Endothelial cell of umbilical vein (primary cell): Measurements from ENCODE around the gene DENND1A. TPM values are rescaled to one million over a fixed set of nuclear protein-coding genes. Genes with fewer than 3 reads are reported as not detected.

Experiments used
- BruUV-seq: library from RNA; stranded (reverse); fragments of 400-500 nt; replicated peaks from 2 replicates; lab custom pipeline; 2021; lab: Mats Ljungman, UMichigan
- CTCF ChIA-PET: fragments of 300-600, 350-600 bp; sonication (Branson Sonifier 250); formaldehyde crosslinking; loops from one replicate; lab custom pipeline; 2021; ENCODE audit warnings: antibody characterized with exemption, inconsistent platforms; lab: Charles Lee
- POLR2A ChIA-PET: fragments of 300-600, 350-600 bp; sonication (Branson Sonifier 250); formaldehyde crosslinking; loops from one replicate; lab custom pipeline; 2021; ENCODE audit warnings: antibody characterized with exemption, inconsistent platforms; lab: Charles Lee
- DNase-seq: peaks from one replicate; pipeline ENCODE4 v3.0.0-alpha.2; 2011; ENCODE audit warnings: low read depth, low spot score
- FAIRE-seq: peaks from 2 replicates; lab custom pipeline; 2011; peaks lifted over from hg19 to GRCh38; lab: Jason Lieb, UNC
- H2AFZ ChIP-seq: 2 replicates; pipeline ENCODE4 v1.6.0; 2012; ENCODE audit warnings: low read depth, low read length, control low read depth, inconsistent platforms
- H3K27ac ChIP-seq: 2 replicates; pipeline ENCODE4 v1.5.1; 2011; ENCODE audit warnings: low read depth, mild to moderate bottlenecking, control low read depth, low read length, moderate library complexity; ENCODE audit not compliant: insufficient read depth
- H3K27me3 ChIP-seq, 2 experiments: 2 replicates each; pipeline versions ENCODE4 v1.6.0 to v1.6.1; 2011; ENCODE audit warnings: low read length in 2 of 2, mixed read lengths in 1 of 2; ENCODE audit not compliant: control insufficient read depth in 2 of 2, insufficient read depth in 2 of 2
- H3K36me3 ChIP-seq, 2 experiments: 2 replicates in 1 of 2; 3 replicates in 1 of 2; pipeline ENCODE4 v1.5.1; 2011; ENCODE audit warnings: low read length in 2 of 2, mild to moderate bottlenecking in 1 of 2, moderate library complexity in 1 of 2; ENCODE audit not compliant: control insufficient read depth in 2 of 2, insufficient read depth in 2 of 2; ENCODE audit errors: extremely low read depth in 1 of 2
- H3K4me1 ChIP-seq: 3 replicates; pipeline ENCODE4 v1.5.1; 2011; ENCODE audit warnings: mild to moderate bottlenecking, low read length; ENCODE audit not compliant: control insufficient read depth, insufficient read depth; ENCODE audit errors: extremely low read depth
- H3K4me2 ChIP-seq: 2 replicates; pipeline ENCODE4 v1.6.1; 2011; ENCODE audit warnings: low read length, control low read depth, mixed read lengths; ENCODE audit not compliant: insufficient read depth
- H3K4me3 ChIP-seq, 3 experiments: fragments of 200-600 bp in 1 of 3; sonication (generic), shearing (Covaris generic) in 1 of 3; replicated peaks in 1 of 3; 2 replicates each; pipeline ENCODE4 v1.5.1; 2011 to 2016; ENCODE audit warnings: control low read depth in 3 of 3, low read length in 3 of 3, mild to moderate bottlenecking in 2 of 3, inconsistent platforms in 1 of 3, low read depth in 1 of 3, moderate library complexity in 1 of 3; ENCODE audit not compliant: insufficient read depth in 1 of 3
- H3K79me2 ChIP-seq: 2 replicates; pipeline ENCODE4 v1.6.0; 2012; ENCODE audit warnings: low read length, inconsistent platforms; ENCODE audit not compliant: control insufficient read depth, insufficient read depth
- H3K9ac ChIP-seq: replicated peaks from 2 replicates; pipeline ENCODE3; 2011; ENCODE audit warnings: low read length, control low read depth; ENCODE audit not compliant: insufficient read depth; ENCODE audit errors: extremely low read depth
- H3K9me1 ChIP-seq: replicated peaks from 3 replicates; pipeline ENCODE4 v1.6.0; 2011; ENCODE audit warnings: mild to moderate bottlenecking, low read length; ENCODE audit not compliant: control insufficient read depth, insufficient read depth; ENCODE audit errors: extremely low read depth
- H3K9me3 ChIP-seq: replicated peaks from 2 replicates; pipeline ENCODE4 v1.5.1; 2012; ENCODE audit warnings: low read length, inconsistent platforms; ENCODE audit not compliant: control insufficient read depth, insufficient read depth
- H4K20me1 ChIP-seq: replicated peaks from 2 replicates; pipeline ENCODE3; 2011; ENCODE audit warnings: mild to moderate bottlenecking, low read length; ENCODE audit not compliant: control insufficient read depth, insufficient read depth; ENCODE audit errors: extremely low read depth
- EZH2 ChIP-seq: IDR thresholded peaks from 2 replicates; pipeline ENCODE4 v1.6.1; 2012; ENCODE audit warnings: borderline replicate concordance, low read depth, mild to moderate bottlenecking, moderate library complexity, low read length, inconsistent platforms; ENCODE audit not compliant: severe bottlenecking
- FOS ChIP-seq: IDR thresholded peaks from 2 replicates; pipeline ENCODE4 v1.6.1; 2011; ENCODE audit warnings: mild to moderate bottlenecking, low read length, moderate library complexity, borderline replicate concordance; ENCODE audit not compliant: insufficient read depth
- GATA2 ChIP-seq: IDR thresholded peaks from 2 replicates; pipeline ENCODE4 v1.7.0; 2011; ENCODE audit warnings: low read depth, mild to moderate bottlenecking, moderate library complexity, mixed read lengths, low read length; ENCODE audit not compliant: insufficient read length, insufficient read depth
- JUN ChIP-seq: IDR thresholded peaks from 2 replicates; pipeline ENCODE4 v1.6.1; 2011; ENCODE audit warnings: borderline replicate concordance, low read depth; ENCODE audit not compliant: insufficient read length, insufficient read depth
- MYC ChIP-seq: IDR thresholded peaks from one replicate; pipeline ENCODE4 v1.6.1; 2011; ENCODE audit warnings: mild to moderate bottlenecking, low read depth, low read length
- POLR2A ChIP-seq: IDR thresholded peaks from 2 replicates; pipeline ENCODE4 v1.6.1; 2012; ENCODE audit warnings: low read depth, mild to moderate bottlenecking, control low read depth, low read length
- POLR2AphosphoS5 ChIP-seq: IDR thresholded peaks from 2 replicates; pipeline ENCODE4 v1.6.1; 2012; ENCODE audit warnings: low read depth, mild to moderate bottlenecking, control low read depth, low read length, moderate library complexity; ENCODE audit not compliant: insufficient read depth
- dilution Hi-C: fragments of 300-500 bp; cut with MboI; formaldehyde crosslinking; loops from one replicate; pipeline ENCODE4 v1.15.0; 2019; ENCODE audit warnings: low sequenced_read_pairs; ENCODE audit not compliant: extremely low pct_ligation_motif_present
- intact Hi-C: fragments of 100-400 bp; cut with micrococcal nuclease; formaldehyde crosslinking; loops from one replicate; pipeline ENCODE4 v1.10.0; 2022
- polyA plus RNA-seq, 4 experiments: library from polyadenylated mRNA; depleted of rRNA in 3 of 4; stranded (reverse) in 3 of 4; unstranded in 1 of 4; fragments of >200 nt; gene quantifications; 2 replicates each; pipeline versions ENCODE4 v1.2.1 to v1.2.3, GENCODE V29; 2011 to 2012; ENCODE audit warnings: missing spikeins in 1 of 4
- total RNA-seq: library from RNA; stranded (reverse); gene quantifications from 2 replicates; pipeline ENCODE4 v1.2.3, GENCODE V29; 2021
- TF ChIP-seq, protein P1 (sequence below), 2 donors: IDR thresholded peaks; 1 replicate in 1 of 2; 2 replicates in 1 of 2; pipeline ENCODE4 v1.5.1; 2011; ENCODE audit warnings: low read length in 2 of 2, mild to moderate bottlenecking in 2 of 2, moderate library complexity in 2 of 2, control low read depth in 1 of 2, inconsistent platforms in 1 of 2, low read depth in 1 of 2; ENCODE audit not compliant: insufficient read depth in 1 of 2; ENCODE audit errors: extremely low read depth in 1 of 2
- TF ChIP-seq, protein P2 (sequence below): IDR thresholded peaks from 2 replicates; pipeline ENCODE4 v1.6.1; 2011; ENCODE audit not compliant: insufficient read depth, insufficient read length

The DENND1A gene
- total and polyA plus RNA-seq, 2 donors (not counting 3 experiments of a cell fraction or from before 2014, with no cell fraction given) = 18.5 to 24.5 TPM

DNA sequence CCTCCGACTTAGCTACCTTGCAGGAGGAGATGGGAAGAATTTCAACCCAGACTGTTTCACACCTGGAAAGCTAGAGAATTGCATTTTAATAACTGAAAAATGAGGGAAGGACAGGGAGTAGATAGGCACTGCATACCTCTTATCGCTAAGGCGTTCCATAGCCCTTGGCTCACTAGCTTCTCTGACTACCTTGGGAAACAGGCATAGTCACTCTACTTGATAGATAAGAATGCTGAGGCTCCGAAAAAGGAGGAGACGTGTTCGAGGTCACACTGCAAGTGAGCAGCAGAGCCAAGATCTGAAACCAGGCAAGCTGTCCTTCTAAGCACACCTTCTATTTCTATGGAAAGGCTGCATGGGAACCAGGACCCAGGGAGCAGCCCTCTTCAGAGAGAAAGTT lies 405.1 kb downstream of the DENND1A start:
- intact Hi-C loops (no loop called here), dilution Hi-C loops (no loop called here)
- ChIA-PET POLR2A (interaction anchor here (0.6 kb wide), 1 partner anchor 74 kb away, joined by 7 read pairs; no protein-coding TSS in a partner anchor), CTCF (no interaction called here)
- TF ChIP-seq GATA2 = no peak
- no peak for TF ChIP-seq MYC
- H3K79me2 ChIP-seq = no peaks in the 10 kb centered on the region
- no TSS peak for BruUV-seq
- H3K27ac ChIP-seq = no peak overlapping the region
- FAIRE-seq = no peak
- no peaks in the 10 kb centered on the region for H3K9me1 ChIP-seq
- no peak overlapping the region for H3K9ac ChIP-seq
- no peak for DNase-seq
- no peaks in the 10 kb centered on the region for H3K9me3 ChIP-seq
- no peak overlapping the region for H3K4me2 ChIP-seq
- no peaks in the 10 kb centered on the region for H3K36me3 ChIP-seq
- H4K20me1 ChIP-seq = no peaks in the 10 kb centered on the region
- H3K4me1 ChIP-seq = no peaks in the 10 kb centered on the region
- H3K4me3 ChIP-seq = no peak overlapping the region
- no peaks in the 10 kb centered on the region for H3K27me3 ChIP-seq
- no peak overlapping the region for H2AFZ ChIP-seq

DNA sequence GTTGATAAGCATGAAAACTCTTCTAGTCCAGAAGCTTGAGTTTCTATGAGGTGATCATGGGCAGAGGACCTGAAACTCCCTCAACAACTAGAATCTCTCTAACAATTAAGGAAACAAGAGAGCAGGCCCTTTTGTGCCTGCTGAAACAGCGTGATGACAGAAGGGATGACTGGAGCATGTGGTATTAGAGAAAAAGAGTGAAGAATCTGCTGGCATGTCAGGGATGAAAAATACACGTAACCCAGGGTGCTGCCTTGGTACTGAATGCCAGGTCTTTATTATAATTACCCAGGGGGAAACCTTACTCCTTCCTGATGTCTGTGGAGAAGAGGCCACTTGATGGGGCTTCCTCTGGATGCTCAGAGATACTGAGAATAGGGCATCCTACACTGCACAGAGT lies 406.1 kb downstream of the DENND1A start:
- no peaks in the 10 kb centered on the region for H3K79me2 ChIP-seq
- BruUV-seq = no TSS peak
- ChIA-PET POLR2A (no interaction called here), CTCF (interaction anchor here (1.1 kb wide), 1 partner anchor 13 kb away, joined by 3 read pairs; no protein-coding TSS in a partner anchor)
- no peaks in the 10 kb centered on the region for H3K4me1 ChIP-seq
- dilution Hi-C loops (no loop called here), intact Hi-C loops (no loop called here)
- no peak overlapping the region for H3K4me2 ChIP-seq
- no peaks in the 10 kb centered on the region for H3K9me1 ChIP-seq
- no peak overlapping the region for H3K4me3 ChIP-seq
- no peak overlapping the region for H3K27ac ChIP-seq
- H3K9me3 ChIP-seq = no peaks in the 10 kb centered on the region
- DNase-seq = no peak
- H2AFZ ChIP-seq = no peak overlapping the region
- no peaks in the 10 kb centered on the region for H3K27me3 ChIP-seq
- no peaks in the 10 kb centered on the region for H3K36me3 ChIP-seq
- no peak for TF ChIP-seq FOS
- TF ChIP-seq POLR2AphosphoS5 = no peak
- no peak for TF ChIP-seq POLR2A
- TF ChIP-seq EZH2 = no peak
- no peak for TF ChIP-seq MYC
- TF ChIP-seq, protein P1, sequence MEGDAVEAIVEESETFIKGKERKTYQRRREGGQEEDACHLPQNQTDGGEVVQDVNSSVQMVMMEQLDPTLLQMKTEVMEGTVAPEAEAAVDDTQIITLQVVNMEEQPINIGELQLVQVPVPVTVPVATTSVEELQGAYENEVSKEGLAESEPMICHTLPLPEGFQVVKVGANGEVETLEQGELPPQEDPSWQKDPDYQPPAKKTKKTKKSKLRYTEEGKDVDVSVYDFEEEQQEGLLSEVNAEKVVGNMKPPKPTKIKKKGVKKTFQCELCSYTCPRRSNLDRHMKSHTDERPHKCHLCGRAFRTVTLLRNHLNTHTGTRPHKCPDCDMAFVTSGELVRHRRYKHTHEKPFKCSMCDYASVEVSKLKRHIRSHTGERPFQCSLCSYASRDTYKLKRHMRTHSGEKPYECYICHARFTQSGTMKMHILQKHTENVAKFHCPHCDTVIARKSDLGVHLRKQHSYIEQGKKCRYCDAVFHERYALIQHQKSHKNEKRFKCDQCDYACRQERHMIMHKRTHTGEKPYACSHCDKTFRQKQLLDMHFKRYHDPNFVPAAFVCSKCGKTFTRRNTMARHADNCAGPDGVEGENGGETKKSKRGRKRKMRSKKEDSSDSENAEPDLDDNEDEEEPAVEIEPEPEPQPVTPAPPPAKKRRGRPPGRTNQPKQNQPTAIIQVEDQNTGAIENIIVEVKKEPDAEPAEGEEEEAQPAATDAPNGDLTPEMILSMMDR (IDR thresholded peaks at IDR 0.05; ENCODE audit: extremely low read depth in 1 of 2, insufficient read depth in 1 of 2, low read depth in 1 of 2, low read length in 2 of 2) = no peak
- TF ChIP-seq, protein P2, sequence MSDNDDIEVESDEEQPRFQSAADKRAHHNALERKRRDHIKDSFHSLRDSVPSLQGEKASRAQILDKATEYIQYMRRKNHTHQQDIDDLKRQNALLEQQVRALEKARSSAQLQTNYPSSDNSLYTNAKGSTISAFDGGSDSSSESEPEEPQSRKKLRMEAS = no peak
- no peak for TF ChIP-seq JUN
- no peak for TF ChIP-seq GATA2
- no peak overlapping the region for H3K9ac ChIP-seq
- H4K20me1 ChIP-seq = no peaks in the 10 kb centered on the region
- no peak for FAIRE-seq
